GM12891 (cell line): ENCODE measurements around the gene LRPAP1.

Experiments used
- PAX5 ChIP-seq: IDR thresholded peaks from 2 replicates; pipeline ENCODE4 v1.6.1; 2011; ENCODE audit warnings: low read length, moderate library complexity, mild to moderate bottlenecking; ENCODE audit not compliant: insufficient read depth, severe bottlenecking
- POLR2A ChIP-seq: IDR thresholded peaks from 2 replicates; pipeline ENCODE4 v1.6.1; 2011; ENCODE audit warnings: low read depth, low read length, control low read depth
- POLR2AphosphoS5 ChIP-seq: IDR thresholded peaks from 2 replicates; pipeline ENCODE4 v1.6.1; 2011; ENCODE audit warnings: low read depth, low read length, control low read depth
- POU2F2 ChIP-seq: IDR thresholded peaks from 2 replicates; pipeline ENCODE4 v1.6.1; 2011; ENCODE audit warnings: low read depth, mild to moderate bottlenecking, control low read depth, low read length, moderate library complexity
- SPI1 ChIP-seq: IDR thresholded peaks from 2 replicates; pipeline ENCODE4 v1.6.1; 2011; ENCODE audit warnings: low read depth, low read length, control low read depth
- TAF1 ChIP-seq: IDR thresholded peaks from 2 replicates; pipeline ENCODE4 v1.6.1; 2011; ENCODE audit warnings: low read depth, low read length, control low read depth

DNA sequence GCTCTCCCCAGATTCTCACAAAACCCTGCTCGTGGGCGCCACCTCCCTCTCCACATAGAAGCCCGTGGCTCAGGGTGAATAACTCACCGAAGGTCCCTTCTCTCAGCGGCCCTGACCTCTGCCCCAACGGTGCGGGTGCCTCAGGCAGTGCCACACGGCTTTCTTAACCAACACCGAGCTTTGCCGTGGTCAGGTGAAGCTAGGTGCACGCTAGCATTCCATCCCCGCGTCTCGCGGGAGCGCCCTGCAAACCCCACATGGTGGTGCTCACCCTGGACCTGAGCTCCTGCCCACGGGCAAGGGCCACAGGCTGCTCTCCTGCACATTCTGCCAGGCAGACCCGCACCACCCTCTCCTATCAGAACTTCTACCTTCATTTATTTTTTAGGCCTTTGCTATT is 18.4 kb downstream of the LRPAP1 start:
- no peak for TF ChIP-seq POLR2A
- TF ChIP-seq POLR2AphosphoS5, result no peak
- no peak for TF ChIP-seq SPI1
- no peak for TF ChIP-seq TAF1
- no peak for TF ChIP-seq PAX5
- TF ChIP-seq POU2F2, result no peak
